Endothelial cell of umbilical vein (primary cell): ENCODE measurements around the gene BRPF1. TPM values are rescaled to one million over a fixed set of nuclear protein-coding genes. Genes with fewer than 3 reads are reported as not detected.

Experiments used
- BruUV-seq: library from RNA; stranded (reverse); fragments of 400-500 nt; replicated peaks from 2 replicates; lab custom pipeline; 2021; lab: Mats Ljungman, UMichigan
- CTCF ChIA-PET: fragments of 300-600, 350-600 bp; sonication (Branson Sonifier 250); formaldehyde crosslinking; loops from one replicate; lab custom pipeline; 2021; ENCODE audit warnings: antibody characterized with exemption, inconsistent platforms; lab: Charles Lee
- POLR2A ChIA-PET: fragments of 300-600, 350-600 bp; sonication (Branson Sonifier 250); formaldehyde crosslinking; loops from one replicate; lab custom pipeline; 2021; ENCODE audit warnings: antibody characterized with exemption, inconsistent platforms; lab: Charles Lee
- DNase-seq: peaks from one replicate; pipeline ENCODE4 v3.0.0-alpha.2; 2011; ENCODE audit warnings: low read depth, low spot score
- FAIRE-seq: peaks from 2 replicates; lab custom pipeline; 2011; peaks lifted over from hg19 to GRCh38; lab: Jason Lieb, UNC
- H2AFZ ChIP-seq: 2 replicates; pipeline ENCODE4 v1.6.0; 2012; ENCODE audit warnings: low read depth, low read length, control low read depth, inconsistent platforms
- H3K27ac ChIP-seq: 2 replicates; pipeline ENCODE4 v1.5.1; 2011; ENCODE audit warnings: low read depth, mild to moderate bottlenecking, control low read depth, low read length, moderate library complexity; ENCODE audit not compliant: insufficient read depth
- H3K27me3 ChIP-seq, 2 experiments: 2 replicates each; pipeline versions ENCODE4 v1.6.0 to v1.6.1; 2011; ENCODE audit warnings: low read length in 2 of 2, mixed read lengths in 1 of 2; ENCODE audit not compliant: control insufficient read depth in 2 of 2, insufficient read depth in 2 of 2
- H3K36me3 ChIP-seq, 2 experiments: 2 replicates in 1 of 2; 3 replicates in 1 of 2; pipeline ENCODE4 v1.5.1; 2011; ENCODE audit warnings: low read length in 2 of 2, mild to moderate bottlenecking in 1 of 2, moderate library complexity in 1 of 2; ENCODE audit not compliant: control insufficient read depth in 2 of 2, insufficient read depth in 2 of 2; ENCODE audit errors: extremely low read depth in 1 of 2
- H3K4me1 ChIP-seq: 3 replicates; pipeline ENCODE4 v1.5.1; 2011; ENCODE audit warnings: mild to moderate bottlenecking, low read length; ENCODE audit not compliant: control insufficient read depth, insufficient read depth; ENCODE audit errors: extremely low read depth
- H3K4me2 ChIP-seq: 2 replicates; pipeline ENCODE4 v1.6.1; 2011; ENCODE audit warnings: low read length, control low read depth, mixed read lengths; ENCODE audit not compliant: insufficient read depth
- H3K4me3 ChIP-seq, 3 experiments: fragments of 200-600 bp in 1 of 3; sonication (generic), shearing (Covaris generic) in 1 of 3; replicated peaks in 1 of 3; 2 replicates each; pipeline ENCODE4 v1.5.1; 2011 to 2016; ENCODE audit warnings: control low read depth in 3 of 3, low read length in 3 of 3, mild to moderate bottlenecking in 2 of 3, inconsistent platforms in 1 of 3, low read depth in 1 of 3, moderate library complexity in 1 of 3; ENCODE audit not compliant: insufficient read depth in 1 of 3
- H3K79me2 ChIP-seq: 2 replicates; pipeline ENCODE4 v1.6.0; 2012; ENCODE audit warnings: low read length, inconsistent platforms; ENCODE audit not compliant: control insufficient read depth, insufficient read depth
- H3K9ac ChIP-seq: replicated peaks from 2 replicates; pipeline ENCODE3; 2011; ENCODE audit warnings: low read length, control low read depth; ENCODE audit not compliant: insufficient read depth; ENCODE audit errors: extremely low read depth
- H3K9me1 ChIP-seq: replicated peaks from 3 replicates; pipeline ENCODE4 v1.6.0; 2011; ENCODE audit warnings: mild to moderate bottlenecking, low read length; ENCODE audit not compliant: control insufficient read depth, insufficient read depth; ENCODE audit errors: extremely low read depth
- H3K9me3 ChIP-seq: replicated peaks from 2 replicates; pipeline ENCODE4 v1.5.1; 2012; ENCODE audit warnings: low read length, inconsistent platforms; ENCODE audit not compliant: control insufficient read depth, insufficient read depth
- H4K20me1 ChIP-seq: replicated peaks from 2 replicates; pipeline ENCODE3; 2011; ENCODE audit warnings: mild to moderate bottlenecking, low read length; ENCODE audit not compliant: control insufficient read depth, insufficient read depth; ENCODE audit errors: extremely low read depth
- EZH2 ChIP-seq: IDR thresholded peaks from 2 replicates; pipeline ENCODE4 v1.6.1; 2012; ENCODE audit warnings: borderline replicate concordance, low read depth, mild to moderate bottlenecking, moderate library complexity, low read length, inconsistent platforms; ENCODE audit not compliant: severe bottlenecking
- FOS ChIP-seq: IDR thresholded peaks from 2 replicates; pipeline ENCODE4 v1.6.1; 2011; ENCODE audit warnings: mild to moderate bottlenecking, low read length, moderate library complexity, borderline replicate concordance; ENCODE audit not compliant: insufficient read depth
- GATA2 ChIP-seq: IDR thresholded peaks from 2 replicates; pipeline ENCODE4 v1.7.0; 2011; ENCODE audit warnings: low read depth, mild to moderate bottlenecking, moderate library complexity, mixed read lengths, low read length; ENCODE audit not compliant: insufficient read length, insufficient read depth
- JUN ChIP-seq: IDR thresholded peaks from 2 replicates; pipeline ENCODE4 v1.6.1; 2011; ENCODE audit warnings: borderline replicate concordance, low read depth; ENCODE audit not compliant: insufficient read length, insufficient read depth
- MYC ChIP-seq: IDR thresholded peaks from one replicate; pipeline ENCODE4 v1.6.1; 2011; ENCODE audit warnings: mild to moderate bottlenecking, low read depth, low read length
- POLR2A ChIP-seq: IDR thresholded peaks from 2 replicates; pipeline ENCODE4 v1.6.1; 2012; ENCODE audit warnings: low read depth, mild to moderate bottlenecking, control low read depth, low read length
- POLR2AphosphoS5 ChIP-seq: IDR thresholded peaks from 2 replicates; pipeline ENCODE4 v1.6.1; 2012; ENCODE audit warnings: low read depth, mild to moderate bottlenecking, control low read depth, low read length, moderate library complexity; ENCODE audit not compliant: insufficient read depth
- dilution Hi-C: fragments of 300-500 bp; cut with MboI; formaldehyde crosslinking; loops from one replicate; pipeline ENCODE4 v1.15.0; 2019; ENCODE audit warnings: low sequenced_read_pairs; ENCODE audit not compliant: extremely low pct_ligation_motif_present
- intact Hi-C: fragments of 100-400 bp; cut with micrococcal nuclease; formaldehyde crosslinking; loops from one replicate; pipeline ENCODE4 v1.10.0; 2022
- polyA plus RNA-seq, 4 experiments: library from polyadenylated mRNA; depleted of rRNA in 3 of 4; stranded (reverse) in 3 of 4; unstranded in 1 of 4; fragments of >200 nt; gene quantifications; 2 replicates each; pipeline versions ENCODE4 v1.2.1 to v1.2.3, GENCODE V29; 2011 to 2012; ENCODE audit warnings: missing spikeins in 1 of 4
- total RNA-seq: library from RNA; stranded (reverse); gene quantifications from 2 replicates; pipeline ENCODE4 v1.2.3, GENCODE V29; 2021
- TF ChIP-seq, protein P1 (sequence below): IDR thresholded peaks from 2 replicates; pipeline ENCODE4 v1.6.1; 2011; ENCODE audit not compliant: insufficient read depth, insufficient read length
- TF ChIP-seq, protein P2 (sequence below), 2 donors: IDR thresholded peaks; 1 replicate in 1 of 2; 2 replicates in 1 of 2; pipeline ENCODE4 v1.5.1; 2011; ENCODE audit warnings: low read length in 2 of 2, mild to moderate bottlenecking in 2 of 2, moderate library complexity in 2 of 2, control low read depth in 1 of 2, inconsistent platforms in 1 of 2, low read depth in 1 of 2; ENCODE audit not compliant: insufficient read depth in 1 of 2; ENCODE audit errors: extremely low read depth in 1 of 2

Gene BRPF1
- total and polyA plus RNA-seq, 2 donors (not counting 3 experiments of a cell fraction or from before 2014, with no cell fraction given): 12.5 to 26.2 TPM

DNA sequence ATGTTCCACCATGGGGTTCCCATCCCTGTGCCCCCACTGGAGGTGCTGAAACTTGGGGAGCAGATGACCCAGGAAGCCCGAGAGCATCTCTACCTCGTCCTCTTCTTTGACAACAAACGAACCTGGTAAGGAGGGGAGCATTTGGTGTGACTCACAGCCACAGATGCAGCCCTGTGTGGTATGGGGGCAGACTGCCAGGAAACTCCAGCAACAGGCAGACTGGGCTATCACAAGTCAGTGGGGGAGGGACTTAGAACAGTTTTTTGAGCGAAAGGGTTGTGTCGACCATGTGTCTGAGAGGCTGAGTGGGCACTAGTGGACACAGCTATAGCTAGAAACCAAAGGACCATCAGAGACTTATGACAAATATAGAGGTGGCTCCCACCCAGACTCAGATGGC lies 14.8 kb downstream of the BRPF1 start:
- Histone ChIP-seq H3K9me1 (no peaks in the 10 kb centered on the region), H3K27ac (peak overlapping the region; percentile 19), H3K4me2 (peak overlapping the region; percentile 15), H3K27me3 (no peaks in the 10 kb centered on the region), H3K79me2 (peaks cover 10% of the 10 kb centered on the region), H3K9ac (no peak overlapping the region), H3K4me3 (no peak overlapping the region), H3K4me1 (peaks cover 30% of the 10 kb centered on the region), H3K36me3 (peaks cover 23 to 63% of the 10 kb centered on the region in 2 experiments), H3K9me3 (no peaks in the 10 kb centered on the region), H4K20me1 (no peaks in the 10 kb centered on the region), H2AFZ (no peak overlapping the region)
- DNase-seq (peak; percentile 74), FAIRE-seq (peak; percentile 64)
- CTCF ChIA-PET: interaction anchor here (1.0 to 1.3 kb wide), 2 partner anchors 9 to 30 kb away, joined by 3 read pairs; no protein-coding TSS in a partner anchor
- POLR2A ChIA-PET: no interaction called here
- BruUV-seq: no TSS peak
- intact Hi-C loops: no loop called here
- TF ChIP-seq EZH2 (no peak), GATA2 (no peak), POLR2A (no peak), FOS (no peak), JUN (no peak), POLR2AphosphoS5 (no peak), MYC (no peak)
- TF ChIP-seq, protein P1, sequence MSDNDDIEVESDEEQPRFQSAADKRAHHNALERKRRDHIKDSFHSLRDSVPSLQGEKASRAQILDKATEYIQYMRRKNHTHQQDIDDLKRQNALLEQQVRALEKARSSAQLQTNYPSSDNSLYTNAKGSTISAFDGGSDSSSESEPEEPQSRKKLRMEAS: no peak
- TF ChIP-seq, protein P2, sequence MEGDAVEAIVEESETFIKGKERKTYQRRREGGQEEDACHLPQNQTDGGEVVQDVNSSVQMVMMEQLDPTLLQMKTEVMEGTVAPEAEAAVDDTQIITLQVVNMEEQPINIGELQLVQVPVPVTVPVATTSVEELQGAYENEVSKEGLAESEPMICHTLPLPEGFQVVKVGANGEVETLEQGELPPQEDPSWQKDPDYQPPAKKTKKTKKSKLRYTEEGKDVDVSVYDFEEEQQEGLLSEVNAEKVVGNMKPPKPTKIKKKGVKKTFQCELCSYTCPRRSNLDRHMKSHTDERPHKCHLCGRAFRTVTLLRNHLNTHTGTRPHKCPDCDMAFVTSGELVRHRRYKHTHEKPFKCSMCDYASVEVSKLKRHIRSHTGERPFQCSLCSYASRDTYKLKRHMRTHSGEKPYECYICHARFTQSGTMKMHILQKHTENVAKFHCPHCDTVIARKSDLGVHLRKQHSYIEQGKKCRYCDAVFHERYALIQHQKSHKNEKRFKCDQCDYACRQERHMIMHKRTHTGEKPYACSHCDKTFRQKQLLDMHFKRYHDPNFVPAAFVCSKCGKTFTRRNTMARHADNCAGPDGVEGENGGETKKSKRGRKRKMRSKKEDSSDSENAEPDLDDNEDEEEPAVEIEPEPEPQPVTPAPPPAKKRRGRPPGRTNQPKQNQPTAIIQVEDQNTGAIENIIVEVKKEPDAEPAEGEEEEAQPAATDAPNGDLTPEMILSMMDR (IDR thresholded peaks at IDR 0.05; ENCODE audit: extremely low read depth in 1 of 2, insufficient read depth in 1 of 2, low read depth in 1 of 2, low read length in 2 of 2): no peak
- dilution Hi-C loops: no loop called here
